ENCODE data around the gene UNC13A. TPM values are rescaled to one million over a fixed set of nuclear protein-coding genes. Genes with fewer than 3 reads are reported as not detected.
A peak's percentile ranks its signal among the peaks of the same experiment; 100 is the strongest.

UNC13A gene
- total and polyA plus RNA-seq, 2 of the 13 experiments (the other 11 are each of a cell fraction or from before 2014, with no cell fraction given), result 0.11 to 0.45 TPM

DNA sequence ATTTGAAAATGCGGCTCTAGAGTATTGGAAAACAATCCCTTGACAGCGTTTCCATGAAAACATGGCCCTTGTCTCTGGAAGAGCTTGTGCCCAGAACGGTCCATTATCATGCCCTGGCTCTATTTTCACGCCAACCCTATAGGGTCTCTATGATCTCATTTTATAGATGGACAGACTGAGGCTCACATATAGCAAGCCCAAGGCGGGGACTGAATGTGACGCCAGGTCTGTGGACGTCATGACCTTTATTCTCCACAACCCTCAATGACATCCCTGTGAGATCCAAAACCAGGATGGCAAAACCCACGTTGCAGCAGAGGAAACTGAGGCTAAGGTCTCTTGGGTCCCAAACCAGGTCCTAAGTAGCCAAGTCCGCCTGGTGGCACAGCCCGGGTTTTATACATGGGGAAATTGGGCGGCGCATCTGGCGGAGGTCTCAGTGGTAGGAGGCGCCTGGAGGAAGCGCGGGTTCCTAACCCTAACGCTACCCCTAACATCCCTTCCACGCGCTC lies 133.1 kb downstream of the UNC13A start (continued):
- TF ChIP-seq, protein P1, sequence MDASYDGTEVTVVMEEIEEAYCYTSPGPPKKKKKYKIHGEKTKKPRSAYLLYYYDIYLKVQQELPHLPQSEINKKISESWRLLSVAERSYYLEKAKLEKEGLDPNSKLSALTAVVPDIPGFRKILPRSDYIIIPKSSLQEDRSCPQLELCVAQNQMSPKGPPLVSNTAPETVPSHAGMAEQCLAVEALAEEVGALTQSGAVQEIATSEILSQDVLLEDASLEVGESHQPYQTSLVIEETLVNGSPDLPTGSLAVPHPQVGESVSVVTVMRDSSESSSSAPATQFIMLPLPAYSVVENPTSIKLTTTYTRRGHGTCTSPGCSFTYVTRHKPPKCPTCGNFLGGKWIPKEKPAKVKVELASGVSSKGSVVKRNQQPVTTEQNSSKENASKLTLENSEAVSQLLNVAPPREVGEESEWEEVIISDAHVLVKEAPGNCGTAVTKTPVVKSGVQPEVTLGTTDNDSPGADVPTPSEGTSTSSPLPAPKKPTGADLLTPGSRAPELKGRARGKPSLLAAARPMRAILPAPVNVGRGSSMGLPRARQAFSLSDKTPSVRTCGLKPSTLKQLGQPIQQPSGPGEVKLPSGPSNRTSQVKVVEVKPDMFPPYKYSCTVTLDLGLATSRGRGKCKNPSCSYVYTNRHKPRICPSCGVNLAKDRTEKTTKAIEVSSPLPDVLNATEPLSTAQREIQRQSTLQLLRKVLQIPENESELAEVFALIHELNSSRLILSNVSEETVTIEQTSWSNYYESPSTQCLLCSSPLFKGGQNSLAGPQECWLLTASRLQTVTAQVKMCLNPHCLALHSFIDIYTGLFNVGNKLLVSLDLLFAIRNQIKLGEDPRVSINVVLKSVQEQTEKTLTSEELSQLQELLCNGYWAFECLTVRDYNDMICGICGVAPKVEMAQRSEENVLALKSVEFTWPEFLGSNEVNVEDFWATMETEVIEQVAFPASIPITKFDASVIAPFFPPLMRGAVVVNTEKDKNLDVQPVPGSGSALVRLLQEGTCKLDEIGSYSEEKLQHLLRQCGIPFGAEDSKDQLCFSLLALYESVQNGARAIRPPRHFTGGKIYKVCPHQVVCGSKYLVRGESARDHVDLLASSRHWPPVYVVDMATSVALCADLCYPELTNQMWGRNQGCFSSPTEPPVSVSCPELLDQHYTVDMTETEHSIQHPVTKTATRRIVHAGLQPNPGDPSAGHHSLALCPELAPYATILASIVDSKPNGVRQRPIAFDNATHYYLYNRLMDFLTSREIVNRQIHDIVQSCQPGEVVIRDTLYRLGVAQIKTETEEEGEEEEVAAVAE (CRISPR knock-in tag; IDR thresholded peaks at IDR 0.05; ENCODE audit: borderline replicate concordance), result no peak
- TF ChIP-seq MATR3 (CRISPR knock-in tag; IDR thresholded peaks at IDR 0.05) (no peak), KMT2B (CRISPR knock-in tag; IDR thresholded peaks at IDR 0.05) (0 out of 2 replicates have a peak, but pooled peaks have one; percentile 7), ZNF224 (CRISPR knock-in tag; IDR thresholded peaks at IDR 0.05) (no peak), FOXK1 (CRISPR knock-in tag; IDR thresholded peaks at IDR 0.05; ENCODE audit: borderline replicate concordance, low read depth) (peak; percentile 16; the same call in 1 of the 2 replicates), GZF1 (CRISPR knock-in tag; IDR thresholded peaks at IDR 0.05) (no peak), ATF7 (IDR thresholded peaks at IDR 0.05) (no peak), ATF7 (CRISPR knock-in tag; IDR thresholded peaks at IDR 0.05) (0 out of 2 replicates have a peak, but pooled peaks have one; percentile 65), NFATC3 (CRISPR knock-in tag; IDR thresholded peaks at IDR 0.05) (no peak), HOXD1 (CRISPR knock-in tag; IDR thresholded peaks at IDR 0.05) (0 out of 2 replicates have a peak, but pooled peaks have one; percentile 42), ZNF235 (CRISPR knock-in tag; IDR thresholded peaks at IDR 0.05; ENCODE audit: borderline replicate concordance) (peak; percentile 66; the same call in 1 of the 2 replicates), HNRNPH1 (optimal IDR thresholded peaks at IDR 0.05; ENCODE audit: low read depth, low read length) (no peak), ARID2 (CRISPR knock-in tag; IDR thresholded peaks at IDR 0.05; ENCODE audit: borderline replicate concordance) (no peak), ZFP36 (IDR thresholded peaks at IDR 0.05; ENCODE audit: borderline replicate concordance, low read depth, low read length, partially characterized antibody) (no peak), PRMT3 (CRISPR knock-in tag; IDR thresholded peaks at IDR 0.05; ENCODE audit: borderline replicate concordance, low read depth) (no peak), ZNF777 (CRISPR knock-in tag; IDR thresholded peaks at IDR 0.05) (no peak), ZBTB8A (CRISPR knock-in tag; IDR thresholded peaks at IDR 0.05; ENCODE audit: borderline replicate concordance, low read depth) (no peak), SOX5 (CRISPR knock-in tag; IDR thresholded peaks at IDR 0.05; ENCODE audit: borderline replicate concordance) (0 out of 2 replicates have a peak, but pooled peaks have one; percentile 7), RCOR2 (CRISPR knock-in tag; IDR thresholded peaks at IDR 0.05) (0 out of 2 replicates have a peak, but pooled peaks have one; percentile 40), KLF11 (CRISPR knock-in tag; IDR thresholded peaks at IDR 0.05) (no peak), ZBTB42 (CRISPR knock-in tag; IDR thresholded peaks at IDR 0.05) (no peak), ZNF629 (CRISPR knock-in tag; conservative IDR thresholded peaks at IDR 0.05) (peak; percentile 93)
- TF ChIP-seq, protein P2, sequence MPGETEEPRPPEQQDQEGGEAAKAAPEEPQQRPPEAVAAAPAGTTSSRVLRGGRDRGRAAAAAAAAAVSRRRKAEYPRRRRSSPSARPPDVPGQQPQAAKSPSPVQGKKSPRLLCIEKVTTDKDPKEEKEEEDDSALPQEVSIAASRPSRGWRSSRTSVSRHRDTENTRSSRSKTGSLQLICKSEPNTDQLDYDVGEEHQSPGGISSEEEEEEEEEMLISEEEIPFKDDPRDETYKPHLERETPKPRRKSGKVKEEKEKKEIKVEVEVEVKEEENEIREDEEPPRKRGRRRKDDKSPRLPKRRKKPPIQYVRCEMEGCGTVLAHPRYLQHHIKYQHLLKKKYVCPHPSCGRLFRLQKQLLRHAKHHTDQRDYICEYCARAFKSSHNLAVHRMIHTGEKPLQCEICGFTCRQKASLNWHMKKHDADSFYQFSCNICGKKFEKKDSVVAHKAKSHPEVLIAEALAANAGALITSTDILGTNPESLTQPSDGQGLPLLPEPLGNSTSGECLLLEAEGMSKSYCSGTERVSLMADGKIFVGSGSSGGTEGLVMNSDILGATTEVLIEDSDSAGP (CRISPR knock-in tag; IDR thresholded peaks at IDR 0.05; ENCODE audit: borderline replicate concordance), result peak; percentile 100; the same call in 1 of the 2 replicates
- TF ChIP-seq, protein P3, sequence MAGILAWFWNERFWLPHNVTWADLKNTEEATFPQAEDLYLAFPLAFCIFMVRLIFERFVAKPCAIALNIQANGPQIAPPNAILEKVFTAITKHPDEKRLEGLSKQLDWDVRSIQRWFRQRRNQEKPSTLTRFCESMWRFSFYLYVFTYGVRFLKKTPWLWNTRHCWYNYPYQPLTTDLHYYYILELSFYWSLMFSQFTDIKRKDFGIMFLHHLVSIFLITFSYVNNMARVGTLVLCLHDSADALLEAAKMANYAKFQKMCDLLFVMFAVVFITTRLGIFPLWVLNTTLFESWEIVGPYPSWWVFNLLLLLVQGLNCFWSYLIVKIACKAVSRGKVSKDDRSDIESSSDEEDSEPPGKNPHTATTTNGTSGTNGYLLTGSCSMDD (CRISPR knock-in tag; IDR thresholded peaks at IDR 0.05), result no peak

Data from HepG2 (cell line).